HG02588 (cell line): ENCODE data around the gene KLKB1.
"Not testable (repeated sequence)": the region's sequence is repeated elsewhere in the genome, so short reads cannot be mapped to it uniquely, and the experiment has no call there.

Source experiments
- ATAC-seq: cut with Tn5 transposase; IDR thresholded peaks from one replicate; pipeline ENCODE4 v1.9.1; 2021; ENCODE audit warnings: mild to moderate bottlenecking, moderate library complexity; ENCODE audit not compliant: unreplicated experiment

The KLKB1 gene

DNA sequence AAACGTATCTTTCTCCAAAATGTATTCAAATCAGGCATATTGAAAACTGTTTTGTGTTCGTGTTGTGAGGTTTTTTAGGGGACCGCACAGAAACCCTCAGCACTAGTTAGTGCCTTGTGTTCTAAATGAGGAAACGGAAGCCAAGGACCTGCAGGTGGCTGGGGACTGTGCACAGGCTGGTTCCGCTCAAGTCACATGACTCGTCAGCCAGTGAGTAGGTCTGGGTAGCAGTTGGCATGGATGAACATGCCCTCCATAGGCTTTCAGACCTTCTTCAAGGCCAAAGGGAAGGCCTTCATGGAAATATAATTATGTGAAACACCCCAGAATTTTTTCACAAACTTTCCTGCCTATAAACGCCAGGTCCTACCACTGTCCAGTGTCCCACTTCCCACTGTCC, 37.4 kb downstream of the KLKB1 start:
- ATAC-seq = no peak

DNA sequence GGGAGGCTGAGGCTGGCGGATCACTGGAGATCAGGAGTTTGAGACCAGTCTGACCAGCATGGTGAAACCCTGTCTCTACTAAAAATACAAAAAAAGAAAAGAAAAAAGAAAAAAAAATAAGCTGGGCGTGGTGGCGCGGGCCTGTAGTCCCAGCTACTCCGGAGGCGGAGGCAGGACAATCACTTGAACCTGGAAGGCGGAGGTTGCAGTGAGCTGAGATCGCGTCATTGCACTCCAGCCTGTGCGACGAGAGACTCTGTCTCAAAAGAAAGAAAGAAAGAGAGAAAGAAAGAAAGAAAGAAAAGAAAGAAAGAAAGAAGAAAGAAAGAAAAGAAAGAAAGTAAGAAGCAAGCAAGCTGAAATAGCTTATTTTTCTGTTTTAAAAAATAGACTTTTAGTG, 37.9 kb downstream of the KLKB1 start:
- ATAC-seq = not testable (repeated sequence)

DNA sequence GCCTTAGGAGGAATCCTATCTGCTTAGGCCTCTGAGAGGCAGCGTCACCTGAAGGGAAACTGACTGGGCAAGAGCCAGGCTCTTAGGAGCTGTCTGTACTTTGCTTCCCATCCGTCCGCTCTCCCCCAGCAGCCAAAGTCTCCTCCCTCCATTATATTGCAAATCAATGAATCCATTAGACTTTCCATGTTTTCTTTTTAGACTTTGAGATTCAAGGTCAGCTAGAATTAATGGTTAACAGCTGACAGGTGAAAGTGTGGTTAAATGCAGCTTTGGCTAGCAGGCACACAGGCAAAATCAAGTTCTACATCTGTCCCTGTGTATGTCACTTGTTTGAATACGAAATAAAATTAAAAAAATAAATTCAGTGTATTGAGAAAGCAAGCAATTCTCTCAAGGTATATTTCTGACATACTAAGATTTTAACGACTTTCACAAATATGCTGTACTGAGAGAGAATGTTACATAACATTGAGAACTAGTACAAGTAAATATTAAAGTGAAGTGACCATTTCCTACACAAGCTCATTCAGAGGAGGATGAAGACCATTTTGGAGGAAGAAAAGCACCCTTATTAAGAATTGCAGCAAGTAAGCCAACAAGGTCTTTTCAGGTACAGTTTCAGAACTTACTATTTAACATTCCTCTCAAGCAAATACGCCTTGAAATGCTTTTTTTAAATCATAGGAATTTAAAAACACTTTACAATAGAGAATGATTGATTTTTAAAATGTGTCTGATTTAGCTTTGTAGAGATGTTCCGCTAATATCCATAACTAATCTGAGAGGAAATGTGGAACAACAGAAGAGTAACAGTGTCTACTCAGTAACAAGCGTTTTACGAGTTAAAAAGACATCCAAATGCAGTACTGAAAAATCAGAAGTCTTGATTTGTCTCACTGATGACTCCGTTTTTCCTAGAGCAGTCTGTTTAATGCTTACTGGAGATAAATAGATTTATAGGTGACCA, 38.7 kb downstream of the KLKB1 start, which contains the start of gene F11:
F11 (plus strand) TSS at position 507 of the 970 bp plus-strand sequence. CDS start 948 bp downstream, outside the sequence.
- ATAC-seq = no peak

DNA sequence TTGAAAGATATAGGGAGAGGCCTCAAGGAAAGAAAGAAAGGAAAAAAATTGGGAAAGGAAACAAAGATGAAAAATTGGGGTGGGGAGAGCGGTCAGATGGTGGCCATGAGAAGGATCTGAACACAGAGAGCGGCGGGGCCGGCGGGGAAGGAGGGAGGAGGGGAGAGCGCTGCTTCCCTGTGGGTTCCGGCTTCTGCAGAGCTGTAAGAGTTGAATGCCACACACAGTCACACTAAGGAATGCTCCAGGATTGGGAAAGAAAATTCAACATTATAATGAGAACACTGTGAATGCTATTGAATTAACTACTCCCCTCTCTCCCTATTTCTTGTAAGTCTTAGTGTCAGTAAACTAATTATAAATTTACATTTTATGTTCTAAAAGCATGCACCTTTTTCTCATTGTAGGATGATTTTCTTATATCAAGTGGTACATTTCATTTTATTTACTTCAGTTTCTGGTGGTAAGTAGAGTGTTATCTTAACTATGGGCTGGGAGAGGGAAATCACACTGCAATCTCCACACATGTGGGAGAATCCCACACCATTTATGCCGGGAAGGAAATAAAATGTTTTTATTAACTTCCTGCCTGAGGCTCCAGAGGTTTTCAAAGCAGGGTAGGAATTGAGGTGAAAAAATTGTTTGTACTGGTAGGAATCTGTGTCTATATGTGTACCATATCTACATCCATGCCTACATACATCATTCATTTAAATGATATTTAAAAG, 39.6 kb downstream of the KLKB1 start:
- no peak for ATAC-seq

DNA sequence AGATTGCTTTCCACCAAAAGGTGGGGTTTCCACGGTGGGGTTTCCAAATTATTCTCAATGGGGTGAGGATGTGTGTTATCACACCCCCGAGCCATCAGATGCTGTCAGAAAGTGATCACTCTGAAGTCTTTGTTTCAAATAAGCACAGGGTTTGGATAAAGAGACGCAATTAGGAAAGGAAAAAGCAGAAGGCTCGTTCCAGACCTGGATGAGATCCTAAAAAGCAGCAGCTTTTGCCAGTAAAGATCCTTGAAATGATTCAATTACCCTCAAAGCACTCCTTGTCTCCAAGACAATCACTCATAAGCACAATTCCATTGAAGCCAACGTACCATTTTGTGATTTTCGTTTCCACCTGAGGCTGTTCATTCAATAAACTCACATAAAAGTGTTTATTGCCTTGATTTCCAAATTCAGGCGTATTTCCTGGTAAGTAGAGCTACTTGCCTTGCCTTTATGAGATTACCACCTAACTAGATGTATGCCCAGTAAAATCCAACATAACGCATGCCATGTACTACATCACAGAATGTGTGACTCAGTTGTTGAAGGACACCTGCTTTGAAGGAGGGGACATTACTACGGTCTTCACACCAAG, 43.9 kb downstream of the KLKB1 start:
- no peak for ATAC-seq

DNA sequence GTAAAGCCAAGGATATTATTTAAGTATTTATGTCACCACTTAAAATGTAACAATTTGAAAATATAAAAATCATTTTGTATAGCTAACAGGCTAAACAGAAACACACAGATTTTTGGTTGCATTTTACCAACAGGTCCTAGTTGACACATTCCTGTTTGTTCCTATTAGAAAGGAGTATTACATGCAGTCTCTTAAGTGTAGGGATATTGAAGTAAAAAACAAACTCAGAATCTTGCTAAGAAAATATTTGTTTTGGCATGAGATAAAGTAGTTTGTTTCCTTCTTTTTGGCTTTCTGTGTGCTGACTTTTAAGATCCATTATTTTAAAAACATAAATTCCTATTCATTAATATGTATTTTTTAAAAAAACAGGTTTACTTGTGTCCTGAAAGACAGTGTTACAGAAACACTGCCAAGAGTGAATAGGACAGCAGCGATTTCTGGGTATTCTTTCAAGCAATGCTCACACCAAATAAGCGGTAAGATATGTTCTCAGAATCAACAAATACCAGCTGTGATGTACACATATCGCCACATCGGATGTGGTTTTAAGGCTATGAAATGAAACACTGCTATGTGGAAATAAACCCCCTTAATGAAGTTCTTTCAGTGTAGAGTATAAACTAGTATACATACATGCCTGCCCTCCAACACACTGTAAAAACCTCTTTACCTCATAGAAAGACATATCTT, 45.5 kb downstream of the KLKB1 start:
- ATAC-seq = no peak

DNA sequence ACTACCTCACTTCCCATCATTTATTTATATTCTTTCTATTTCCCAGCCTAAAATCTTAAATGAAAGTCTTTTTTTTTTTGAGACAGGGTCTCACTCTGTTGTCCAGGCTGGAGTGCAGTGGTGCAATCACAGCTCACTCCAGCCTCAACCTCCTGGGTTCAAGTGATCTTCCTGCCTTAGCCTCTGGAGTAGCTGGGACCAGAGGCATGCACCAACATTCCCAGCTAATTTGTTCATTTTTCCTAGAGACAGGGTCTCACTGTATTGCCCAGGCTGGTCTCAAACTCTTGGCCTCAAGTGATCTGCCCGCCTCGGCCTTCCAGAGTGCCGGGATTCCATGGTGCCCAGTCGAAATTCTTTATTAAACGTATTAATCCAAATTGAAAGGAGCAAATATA, 46.1 kb downstream of the KLKB1 start:
- not testable (repeated sequence) for ATAC-seq

DNA sequence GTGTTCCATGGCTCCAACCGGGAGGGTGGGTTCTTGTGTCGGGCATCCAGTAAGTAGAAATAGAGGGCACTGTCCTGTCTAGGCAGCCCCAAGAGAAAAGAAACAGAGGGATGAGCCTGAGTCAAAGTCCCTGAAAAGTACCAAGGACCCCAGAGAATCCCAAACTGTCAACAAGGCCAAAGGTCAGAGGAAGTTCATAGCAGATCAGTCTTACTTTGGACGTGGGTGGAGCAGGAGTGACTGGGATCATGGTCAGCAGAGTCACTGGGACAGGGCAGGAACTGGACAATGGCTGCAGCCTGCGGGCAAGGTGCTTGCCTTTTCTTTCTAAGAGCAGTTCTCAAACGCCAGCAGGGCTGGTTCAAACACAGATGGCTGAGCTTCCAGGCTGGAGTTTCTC, 56.0 kb downstream of the KLKB1 start:
- ATAC-seq = no peak

DNA sequence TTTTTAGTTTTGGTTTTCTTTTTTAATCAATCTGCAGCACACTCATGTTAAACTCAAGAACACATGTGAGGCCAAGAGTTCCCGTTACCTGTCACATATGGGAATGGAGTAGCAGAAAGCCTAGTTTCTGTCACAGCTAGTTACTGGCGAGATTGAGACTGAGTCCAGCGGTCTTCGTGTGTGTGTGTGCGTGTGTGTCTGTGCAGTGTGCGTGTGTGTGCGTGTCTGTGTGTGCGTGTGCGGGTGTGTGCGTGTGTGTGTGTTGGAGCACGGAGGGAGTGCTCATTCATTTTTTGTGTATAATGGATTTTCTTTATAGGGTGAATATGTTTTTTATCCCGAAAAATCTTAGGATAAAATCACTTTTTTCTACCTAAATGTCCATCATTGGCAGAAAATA, 57.8 kb downstream of the KLKB1 start:
- ATAC-seq = no peak

DNA sequence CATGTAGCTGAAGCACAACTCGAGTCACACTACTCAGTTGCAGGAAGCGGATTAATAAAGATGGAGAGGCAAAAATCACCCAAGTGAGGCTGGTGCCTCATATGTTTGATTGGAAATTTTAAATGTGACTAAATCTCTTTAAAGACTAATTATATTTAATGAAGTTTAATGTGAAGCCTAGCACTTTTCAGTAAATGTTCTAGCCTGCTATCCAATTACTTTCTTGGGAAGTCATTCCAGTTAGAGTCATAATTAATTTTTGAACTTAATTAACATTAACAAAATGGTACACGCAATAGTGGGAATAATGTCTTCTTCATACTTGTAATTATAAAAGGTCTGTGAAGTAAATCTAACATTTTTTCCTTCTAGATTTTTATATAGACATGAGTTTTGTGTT, 59.3 kb downstream of the KLKB1 start:
- ATAC-seq = no peak

DNA sequence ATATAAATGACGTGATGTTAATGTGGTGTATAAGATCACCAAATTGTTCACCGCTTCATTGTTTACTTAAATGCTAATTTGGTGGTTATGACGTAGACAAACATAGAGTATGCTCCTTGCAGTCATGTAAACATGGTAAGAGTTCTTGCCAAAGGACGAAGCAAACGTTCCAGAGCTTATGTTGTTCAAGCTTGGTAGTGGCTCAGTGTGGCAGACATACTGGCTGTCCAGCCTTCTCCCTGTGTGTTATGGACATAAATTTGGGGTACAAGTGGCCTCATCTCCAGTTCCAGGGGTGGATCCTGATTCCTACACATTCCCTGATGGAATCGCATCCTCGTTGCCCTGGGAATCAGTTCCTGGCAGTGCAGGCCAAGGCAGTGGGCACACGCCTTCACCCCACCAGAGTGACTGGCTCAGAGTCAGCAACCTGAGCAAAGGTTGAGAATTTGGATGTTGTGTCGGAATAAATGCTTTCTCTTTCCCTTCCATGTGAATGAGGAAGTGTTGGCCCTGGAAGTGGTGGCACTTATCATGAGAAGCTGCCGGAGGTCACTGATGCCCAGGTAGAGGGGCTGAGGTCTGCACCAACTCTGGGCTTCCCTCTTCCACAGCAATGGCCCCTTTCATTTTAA, 64.1 kb downstream of the KLKB1 start:
- no peak for ATAC-seq

DNA sequence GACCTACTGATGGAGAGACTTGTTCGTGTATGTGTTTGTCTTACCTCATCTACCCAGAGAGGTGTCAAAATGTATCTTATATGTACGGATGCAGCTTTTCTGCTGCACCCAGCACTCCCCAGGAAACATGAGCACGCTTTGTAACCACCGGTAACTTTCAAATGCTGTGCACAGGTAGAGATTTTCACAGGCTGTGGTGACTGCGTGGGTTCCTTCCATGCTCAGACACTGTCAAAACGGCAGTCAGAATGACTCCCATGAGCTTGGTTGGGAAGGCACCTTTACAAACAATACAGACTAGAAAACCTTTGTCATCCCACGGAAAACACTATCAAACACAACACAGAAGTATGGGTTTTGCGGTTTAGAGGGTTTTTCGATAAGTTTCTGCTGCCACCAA, 66.9 kb downstream of the KLKB1 start:
- ATAC-seq = no peak

DNA sequence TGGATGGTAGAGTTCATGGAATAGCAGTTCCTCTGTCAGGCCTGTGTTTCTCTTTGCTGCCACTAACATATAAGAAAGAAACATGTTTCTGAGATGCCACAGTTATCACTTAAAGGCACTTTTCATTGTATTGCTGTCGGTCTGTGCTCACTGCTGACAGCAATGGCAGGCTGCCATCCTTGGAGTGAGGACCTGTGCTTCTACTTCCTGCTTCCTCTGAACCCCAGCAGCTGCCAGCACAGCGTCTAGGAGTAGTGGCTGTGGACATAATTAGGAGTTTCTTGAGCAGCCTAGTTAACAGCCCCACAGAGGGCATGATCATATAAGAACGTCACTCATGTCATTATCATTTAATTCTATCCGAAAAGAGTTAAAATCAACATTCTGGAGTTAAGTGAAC, 69.2 kb downstream of the KLKB1 start:
- no peak for ATAC-seq

DNA sequence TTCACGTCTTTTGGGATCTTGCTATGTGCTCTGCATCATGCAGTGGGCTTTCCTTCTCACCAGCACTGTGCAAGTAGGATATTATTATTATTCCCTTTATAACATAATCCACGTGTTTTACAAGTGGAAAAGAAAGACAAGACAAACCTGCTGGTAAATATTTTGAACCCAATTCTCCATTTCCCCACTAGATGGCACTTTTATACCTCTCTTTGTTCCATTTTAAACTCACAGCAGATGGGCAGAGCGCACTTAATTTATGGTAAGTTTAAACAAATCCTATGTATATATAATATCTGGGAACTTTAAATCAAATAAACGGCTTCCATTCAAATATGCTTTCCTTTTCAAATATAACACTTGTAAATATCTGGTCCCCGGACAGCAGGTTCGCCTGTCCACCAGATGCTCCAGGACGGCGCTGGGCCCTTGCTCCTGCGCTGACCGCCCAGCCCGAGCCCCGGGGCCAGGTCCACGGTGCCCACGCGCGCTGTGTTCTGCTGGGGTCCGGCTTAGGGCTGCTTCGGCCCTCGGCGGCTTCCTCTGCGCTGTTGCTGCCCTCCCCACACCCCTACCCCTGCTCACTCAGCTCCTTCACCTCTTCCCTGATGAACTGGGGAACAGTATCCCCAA, 69.8 kb downstream of the KLKB1 start:
- no peak for ATAC-seq

DNA sequence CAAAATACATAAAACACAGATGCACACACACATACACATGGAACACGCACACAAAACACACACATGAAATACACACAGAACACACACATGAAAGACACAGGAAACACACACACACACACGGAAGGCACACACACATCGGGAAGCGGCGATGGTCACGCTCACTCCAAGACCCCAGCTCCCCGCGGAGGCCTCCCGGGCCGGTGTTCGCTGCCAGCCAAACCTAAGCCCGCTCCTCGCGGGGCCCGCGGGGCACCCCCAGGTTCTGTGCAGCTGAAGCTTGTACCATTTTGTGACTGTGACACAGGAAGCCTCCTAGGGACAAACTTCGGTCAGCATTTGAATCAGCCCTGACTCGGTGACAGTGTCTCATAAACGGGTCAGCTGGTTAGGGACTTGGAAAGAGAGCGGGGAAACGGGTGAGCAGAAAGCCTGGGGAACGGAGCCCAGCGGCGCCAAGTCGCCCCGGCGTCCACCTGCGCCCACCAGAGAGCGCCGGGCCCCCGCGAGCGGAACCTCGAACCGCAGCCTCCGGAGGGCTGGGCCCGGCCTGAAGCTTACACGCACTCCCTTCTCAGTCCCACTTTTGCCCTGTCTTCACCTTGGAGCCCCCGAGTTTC, 70.8 kb downstream of the KLKB1 start:
- ATAC-seq = no peak

DNA sequence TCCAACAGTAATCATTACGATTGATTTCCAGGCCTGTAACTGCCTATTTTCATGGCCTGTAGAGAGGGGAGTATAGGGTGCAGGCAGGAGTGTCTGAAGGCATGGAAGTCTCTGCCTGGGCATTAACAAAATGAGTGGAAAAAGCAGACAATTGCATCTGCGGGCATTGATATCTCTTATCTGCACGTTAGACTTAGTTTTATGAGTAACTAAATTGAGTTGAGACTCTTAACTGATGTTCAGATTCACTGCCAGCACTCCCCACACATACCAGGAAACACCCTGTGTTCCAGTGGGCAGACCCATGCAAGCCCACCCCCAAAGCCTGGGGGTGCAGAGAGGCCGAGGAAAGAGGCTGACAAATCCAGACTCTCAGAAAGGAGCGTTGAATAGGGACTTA, 72.0 kb downstream of the KLKB1 start:
- no peak for ATAC-seq

DNA sequence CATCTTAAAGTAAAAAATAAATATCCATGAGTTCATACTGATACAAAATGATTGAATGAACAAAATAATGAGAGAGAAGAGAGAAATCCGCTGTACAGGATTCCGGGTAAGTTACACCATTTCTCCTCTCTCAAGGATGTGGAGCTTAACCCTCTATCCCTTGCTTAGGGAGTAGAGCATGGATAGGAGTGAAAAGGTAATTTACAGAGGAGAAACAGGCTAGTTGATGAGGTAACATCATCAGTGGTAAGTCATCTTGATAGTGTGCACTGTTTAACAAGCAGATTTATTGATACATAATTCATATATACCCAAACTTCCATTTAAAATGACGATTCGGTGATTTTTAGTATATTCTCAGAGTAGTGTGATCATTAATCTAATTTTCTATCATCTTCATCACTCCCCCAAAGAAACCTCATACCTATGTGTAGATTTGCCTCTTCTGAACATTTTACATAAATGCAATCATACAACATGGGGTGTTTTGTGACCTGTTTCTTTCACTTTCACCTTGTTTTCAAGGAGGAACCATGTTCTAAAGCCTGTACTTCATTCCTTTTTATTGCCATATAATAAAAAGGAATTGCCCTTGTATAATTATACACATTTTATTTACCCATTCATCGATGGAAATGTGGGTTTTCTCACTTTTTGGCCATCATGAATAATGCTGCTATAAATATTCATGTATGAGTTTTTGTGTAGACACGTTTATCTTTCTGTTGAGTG, 73.5 kb downstream of the KLKB1 start:
- ATAC-seq = no peak

DNA sequence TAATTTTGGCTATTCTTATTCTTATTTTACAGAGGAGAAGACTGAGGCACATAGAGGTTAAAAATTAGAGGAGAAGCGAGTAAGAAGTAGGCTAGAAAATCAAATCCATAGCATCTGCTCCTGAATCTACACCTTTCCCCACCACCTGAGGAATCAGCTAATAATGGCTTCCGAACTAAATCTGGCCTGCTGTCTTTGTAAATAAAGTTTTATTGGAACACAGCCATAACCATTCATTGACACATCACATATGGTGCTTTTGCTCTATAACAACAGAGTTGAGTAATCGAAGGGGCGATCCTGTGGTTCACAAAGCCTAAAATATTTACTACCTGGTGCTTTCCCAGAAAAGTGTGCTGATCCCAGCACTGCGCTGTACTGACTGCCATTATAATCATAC, 76.9 kb downstream of the KLKB1 start:
- ATAC-seq = no peak
